Epithelial cell of proximal tubule (primary cell): ENCODE measurements around the gene ERF. TPM values are rescaled to one million over a fixed set of nuclear protein-coding genes. Genes with fewer than 3 reads are reported as not detected.
"Not testable (repeated sequence)": the region's sequence is repeated elsewhere in the genome, so short reads cannot be mapped to it uniquely, and the experiment has no call there.

Source experiments
- DNase-seq: peaks from one replicate; pipeline ENCODE4 v3.0.0-alpha.2; 2011; ENCODE audit warnings: low read depth
- H3K4me3 ChIP-seq: 2 replicates; pipeline ENCODE4 v1.5.1; 2011; ENCODE audit warnings: low read depth, mild to moderate bottlenecking, low read length
- total RNA-seq: library from RNA; depleted of rRNA; stranded (reverse); fragments of >200 nt; gene quantifications from 2 replicates; pipeline ENCODE4 v1.2.3, GENCODE V29; 2015
- TF ChIP-seq, protein P1 (sequence below): conservative IDR thresholded peaks from 2 replicates; pipeline ENCODE4 v1.5.1; 2012; ENCODE audit warnings: low read depth, mild to moderate bottlenecking, low read length

ERF gene
- total RNA-seq, 1 donor from 2014 or later, result 36.3 TPM

DNA sequence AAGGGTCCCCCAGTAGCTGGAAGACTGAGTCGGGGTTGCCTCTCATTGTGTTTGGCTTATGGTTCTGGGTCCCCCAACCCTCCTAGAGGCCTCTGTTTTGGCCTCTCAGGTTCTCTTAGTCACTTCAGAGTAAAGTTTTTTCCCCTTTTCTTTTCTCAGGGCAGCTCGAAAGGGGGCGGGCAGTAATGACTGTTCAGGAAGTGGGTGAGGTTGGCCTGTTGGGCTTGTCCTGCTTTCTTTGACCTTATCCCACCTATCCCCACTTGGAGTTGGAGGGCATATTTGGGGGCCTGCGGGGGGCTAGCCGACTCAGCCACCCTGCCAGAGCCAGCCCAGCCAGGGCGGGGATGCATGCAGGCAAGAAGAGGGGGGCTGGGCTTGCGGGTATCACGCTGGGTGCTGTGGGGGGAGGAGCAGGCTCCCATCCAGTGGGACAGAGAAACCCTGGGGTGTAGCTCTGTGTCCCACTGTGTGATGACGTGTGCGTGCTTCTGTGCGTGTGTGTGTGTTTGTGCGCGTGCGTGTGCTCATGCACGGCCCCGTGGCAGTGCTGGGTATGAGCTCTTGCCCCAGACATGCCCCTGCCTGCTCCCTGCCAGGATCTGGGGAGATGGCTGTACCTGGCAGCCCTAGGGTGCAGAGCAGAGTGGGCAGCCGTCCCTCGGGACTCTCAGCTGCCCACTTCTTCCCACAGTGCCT is 15.6 kb upstream of the ERF start:
- TF ChIP-seq, protein P1, sequence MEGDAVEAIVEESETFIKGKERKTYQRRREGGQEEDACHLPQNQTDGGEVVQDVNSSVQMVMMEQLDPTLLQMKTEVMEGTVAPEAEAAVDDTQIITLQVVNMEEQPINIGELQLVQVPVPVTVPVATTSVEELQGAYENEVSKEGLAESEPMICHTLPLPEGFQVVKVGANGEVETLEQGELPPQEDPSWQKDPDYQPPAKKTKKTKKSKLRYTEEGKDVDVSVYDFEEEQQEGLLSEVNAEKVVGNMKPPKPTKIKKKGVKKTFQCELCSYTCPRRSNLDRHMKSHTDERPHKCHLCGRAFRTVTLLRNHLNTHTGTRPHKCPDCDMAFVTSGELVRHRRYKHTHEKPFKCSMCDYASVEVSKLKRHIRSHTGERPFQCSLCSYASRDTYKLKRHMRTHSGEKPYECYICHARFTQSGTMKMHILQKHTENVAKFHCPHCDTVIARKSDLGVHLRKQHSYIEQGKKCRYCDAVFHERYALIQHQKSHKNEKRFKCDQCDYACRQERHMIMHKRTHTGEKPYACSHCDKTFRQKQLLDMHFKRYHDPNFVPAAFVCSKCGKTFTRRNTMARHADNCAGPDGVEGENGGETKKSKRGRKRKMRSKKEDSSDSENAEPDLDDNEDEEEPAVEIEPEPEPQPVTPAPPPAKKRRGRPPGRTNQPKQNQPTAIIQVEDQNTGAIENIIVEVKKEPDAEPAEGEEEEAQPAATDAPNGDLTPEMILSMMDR, result no peak
- peak overlapping the region; percentile 75 for H3K4me3 ChIP-seq

GRCh38 chr19:42269478-42270345 is 14.8 kb upstream of the ERF start:
- TF ChIP-seq, protein P1, result no peak
- DNase-seq, result no peak
- H3K4me3 ChIP-seq, result peak overlapping the region; percentile 75

More for the DNA sequence above, 15.6 kb upstream of the ERF start:
- DNase-seq, result no peak

DNA sequence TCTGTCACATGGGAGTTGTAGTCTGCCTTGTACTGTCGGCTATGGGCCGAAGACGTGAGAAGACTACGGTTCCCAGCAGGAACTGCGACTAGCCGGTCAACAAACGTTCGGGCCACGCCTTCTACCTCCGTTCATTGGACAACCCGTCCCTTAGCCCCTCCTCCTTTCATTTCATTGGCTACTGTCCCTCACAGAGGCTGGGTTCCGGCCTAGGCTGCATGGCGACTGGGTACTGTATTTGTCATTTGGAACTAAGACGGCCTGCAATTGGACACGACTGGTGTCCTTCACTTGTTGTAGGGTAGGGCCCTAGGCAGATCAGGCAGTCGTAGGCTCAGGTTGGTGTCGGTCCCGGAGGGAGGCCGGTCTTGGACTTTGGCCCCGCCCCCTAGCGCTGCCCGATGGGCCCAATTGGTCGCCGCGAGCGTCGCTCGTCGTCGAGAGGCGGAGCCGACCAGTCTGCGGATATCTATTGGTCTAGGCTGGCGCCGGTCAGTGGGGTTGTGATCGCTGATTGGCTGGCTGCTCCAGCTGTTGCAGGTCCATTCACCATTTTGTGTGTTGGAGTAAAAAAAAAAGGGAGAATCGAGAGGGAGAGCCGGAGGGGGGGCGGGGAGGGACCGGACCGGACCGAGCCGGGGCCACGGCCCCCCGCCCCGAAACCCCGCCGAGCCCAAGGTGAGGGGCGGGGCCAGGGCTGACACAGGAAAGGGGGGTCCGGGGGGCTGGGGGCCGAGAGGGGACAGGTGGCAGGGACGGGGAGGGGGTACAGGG is 14.0 kb upstream of the ERF start, which contains the start of gene CIC:
CIC (plus strand) TSS at position 549 of the 774 bp plus-strand sequence. CDS start 2,532 bp downstream, outside the sequence.
- TF ChIP-seq, protein P1, result no peak
- peak; percentile 100 for DNase-seq
- H3K4me3 ChIP-seq, result peak within 1 kb of the TSS; percentile 75

DNA sequence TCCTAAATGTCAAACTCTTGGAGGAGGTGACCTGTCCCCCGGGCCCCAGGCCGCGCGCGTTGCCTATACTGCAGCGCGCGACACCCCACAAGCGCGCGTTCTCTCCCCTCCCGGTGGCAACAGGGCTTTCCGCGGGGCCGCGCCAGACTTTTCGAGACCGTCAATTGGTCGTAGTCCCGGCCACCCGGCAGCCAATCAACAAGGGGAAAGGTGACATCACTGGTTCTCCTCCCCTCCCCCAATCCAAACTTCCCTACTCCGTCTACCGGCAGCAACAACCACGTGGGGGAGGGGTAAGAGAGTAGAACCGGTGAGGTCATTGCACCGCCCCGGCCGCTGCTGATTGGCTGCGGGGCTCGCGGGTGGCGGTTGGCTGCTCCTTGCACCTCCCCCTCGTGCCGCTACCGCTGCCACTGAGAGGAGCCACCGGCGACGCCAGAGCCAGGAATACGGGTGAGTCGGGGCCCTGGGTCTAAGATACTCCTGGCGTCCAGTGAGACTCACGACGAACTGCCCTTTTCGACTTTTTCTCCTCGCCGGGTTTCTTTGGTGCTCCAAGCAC is 13.3 kb upstream of the ERF start:
- DNase-seq, result peak; percentile 91
- H3K4me3 ChIP-seq, result peak overlapping the region; percentile 72
- TF ChIP-seq, protein P1, result no peak

DNA sequence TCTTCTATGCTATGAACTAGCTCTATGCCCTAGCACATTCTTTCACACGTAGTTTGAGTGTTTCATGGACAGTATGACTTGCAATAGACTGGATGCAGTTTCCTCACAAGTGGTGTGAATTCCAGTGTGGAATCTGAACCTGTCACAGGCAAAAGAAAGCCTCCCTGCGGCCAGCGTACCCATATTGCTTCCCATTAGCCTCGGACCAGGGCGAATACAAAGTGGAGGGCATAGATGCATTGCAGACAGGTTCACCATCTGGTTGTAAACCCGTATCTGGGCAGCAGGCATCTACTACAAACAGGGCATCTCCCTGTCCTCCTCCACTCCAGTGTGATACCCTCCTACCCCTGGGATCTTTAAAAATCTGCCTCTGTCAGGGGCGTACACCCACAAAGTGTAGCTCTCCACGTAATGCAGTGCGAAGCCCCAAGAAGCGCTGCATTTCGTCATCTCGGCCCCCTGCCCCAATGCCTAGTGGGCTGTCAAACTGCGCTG is 12.8 kb upstream of the ERF start:
- no peak for DNase-seq
- TF ChIP-seq, protein P1, result no peak
- H3K4me3 ChIP-seq, result peak overlapping the region; percentile 72

- not testable (repeated sequence) for H3K4me3 ChIP-seq, DNase-seq
These were observed 12.1 kb upstream of the ERF start for GRCh38 chr19:42266928-42267603.

DNA sequence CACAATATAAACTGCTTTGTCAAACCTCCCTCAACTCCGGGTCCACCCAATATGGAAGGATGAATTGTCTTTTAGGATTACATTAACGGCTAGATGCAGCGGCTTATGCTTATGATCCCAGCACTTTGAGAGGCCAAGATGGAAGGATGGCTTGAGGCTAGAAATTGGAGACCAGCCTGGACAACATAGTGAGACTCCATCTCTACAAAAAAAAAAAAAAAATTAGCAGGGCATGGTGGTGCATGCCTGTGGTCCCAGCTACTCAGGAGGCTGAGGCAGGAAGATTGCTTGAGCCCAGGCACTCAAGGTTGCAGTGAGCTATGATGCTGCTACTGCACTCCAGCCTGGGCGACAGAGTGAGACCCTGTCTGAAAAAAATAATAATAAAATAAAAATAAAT is 11.2 kb upstream of the ERF start:
- not testable (repeated sequence) for DNase-seq, H3K4me3 ChIP-seq
